ENCODE measurements around the gene SRMS.

SRMS gene

DNA sequence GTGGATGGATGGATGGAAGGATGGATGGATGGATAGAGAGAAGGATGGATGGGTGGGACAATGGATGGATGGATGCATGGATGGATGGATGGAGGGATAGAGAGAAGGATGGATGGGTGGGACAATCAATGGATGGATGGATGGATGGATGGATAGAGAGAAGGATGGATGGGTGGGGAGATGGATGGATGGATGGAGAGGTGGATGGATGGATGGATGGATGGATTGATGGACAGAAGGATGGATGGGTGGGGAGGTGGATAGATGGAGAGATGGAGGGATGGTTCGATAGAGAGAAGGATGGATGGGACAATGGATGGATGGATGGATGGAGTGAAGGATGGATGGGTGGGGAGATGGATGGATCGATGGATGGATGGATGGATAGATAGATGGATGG lies 55.0 kb downstream of the SRMS start:
- Histone ChIP-seq H3K9ac (ENCODE audit: low read length) (no peak overlapping the region), H3K9me3 (ENCODE audit: control insufficient read depth, low read length) (no peaks in the 10 kb centered on the region), H3K27me3 (replicated peaks; ENCODE audit: control insufficient read depth, insufficient read depth, low read length) (peaks cover 21% of the 10 kb centered on the region), H3K4me1 (ENCODE audit: control insufficient read depth, insufficient read depth, low read length) (no peaks in the 10 kb centered on the region), H3K4me3 (ENCODE audit: low read length) (no peak overlapping the region), H3K36me3 (ENCODE audit: control insufficient read depth, insufficient read depth, low read length, severe bottlenecking) (no peaks in the 10 kb centered on the region)
- DNase-seq (ENCODE audit: low read depth), result no peak

DNA sequence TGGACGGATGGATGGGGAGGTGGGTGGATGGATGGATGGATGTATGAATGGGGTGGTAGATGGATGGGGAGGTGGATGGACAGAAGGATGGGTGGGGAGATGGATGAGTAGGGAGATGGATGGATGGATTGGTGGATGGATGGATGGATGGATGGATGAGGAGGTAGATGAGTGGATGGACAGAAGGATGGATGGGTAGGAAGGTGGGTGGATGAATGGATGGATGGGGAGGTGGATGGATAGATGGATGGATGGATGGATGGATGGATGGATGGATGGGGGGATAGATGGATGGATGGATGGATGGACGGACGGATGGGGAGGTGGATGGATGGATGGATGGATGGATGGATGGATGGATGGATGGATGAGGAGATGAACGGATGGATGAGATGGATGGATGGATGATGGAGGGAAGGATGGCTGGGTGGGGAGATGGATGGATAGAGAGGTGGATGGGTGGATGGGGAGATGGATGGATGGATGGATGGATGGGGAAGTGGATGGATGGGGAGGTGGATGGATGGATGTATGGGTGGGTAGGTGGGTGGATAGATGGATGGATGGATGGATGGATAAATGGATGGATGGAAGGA lies 55.8 kb downstream of the SRMS start:
- Histone ChIP-seq H3K9me3 (ENCODE audit: control insufficient read depth, low read length) (no peaks in the 10 kb centered on the region), H3K4me1 (ENCODE audit: control insufficient read depth, insufficient read depth, low read length) (no peaks in the 10 kb centered on the region), H3K36me3 (ENCODE audit: control insufficient read depth, insufficient read depth, low read length, severe bottlenecking) (no peaks in the 10 kb centered on the region), H3K9ac (ENCODE audit: low read length) (no peak overlapping the region), H3K4me3 (ENCODE audit: low read length) (no peak overlapping the region), H3K27me3 (replicated peaks; ENCODE audit: control insufficient read depth, insufficient read depth, low read length) (peaks cover 21% of the 10 kb centered on the region)
- DNase-seq (ENCODE audit: low read depth), result no peak

DNA sequence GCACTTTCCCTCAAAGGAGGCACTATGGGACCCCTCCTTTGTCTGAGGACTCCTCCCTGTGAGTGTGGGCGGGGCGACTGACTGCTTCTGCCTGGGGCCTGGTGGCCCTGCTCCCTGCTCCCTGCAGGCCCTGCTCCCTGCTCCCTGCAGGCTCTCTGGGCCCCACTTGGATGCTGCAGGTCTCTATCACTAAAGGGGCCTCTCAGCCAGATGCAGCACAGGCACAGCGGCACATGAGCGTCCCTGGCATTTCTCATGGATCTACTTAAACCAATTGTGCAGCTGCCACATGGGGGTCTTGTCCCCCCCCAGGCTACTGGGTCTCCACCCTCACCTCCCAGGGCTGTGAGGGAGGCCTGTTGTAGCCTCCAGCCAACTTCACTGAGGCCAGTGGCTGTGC lies 56.5 kb downstream of the SRMS start:
- no peaks in the 10 kb centered on the region for H3K36me3 ChIP-seq (ENCODE audit: control insufficient read depth, insufficient read depth, low read length, severe bottlenecking)
- H3K4me3 ChIP-seq (ENCODE audit: low read length), result no peak overlapping the region
- H3K9me3 ChIP-seq (ENCODE audit: control insufficient read depth, low read length), result peaks cover 4% of the 10 kb centered on the region
- H3K4me1 ChIP-seq (ENCODE audit: control insufficient read depth, insufficient read depth, low read length), result no peaks in the 10 kb centered on the region
- DNase-seq (ENCODE audit: low read depth), result no peak
- H3K27me3 ChIP-seq (replicated peaks; ENCODE audit: control insufficient read depth, insufficient read depth, low read length), result peaks cover 25% of the 10 kb centered on the region
- H3K9ac ChIP-seq (ENCODE audit: low read length), result no peak overlapping the region

All from adipocyte (in vitro differentiated cells).